DMS153 treated with DMSO at 0.1 percent for 48 hours (cell line): ENCODE data around the gene IQGAP2.
"Not testable (repeated sequence)": the region's sequence is repeated elsewhere in the genome, so short reads cannot be mapped to it uniquely, and the experiment has no call there.

Source experiments
- DNase-seq: peaks from one replicate; lab custom pipeline; 2025; ENCODE audit not compliant: unreplicated experiment; lab: John Stamatoyannopoulos, UW

Gene IQGAP2

DNA sequence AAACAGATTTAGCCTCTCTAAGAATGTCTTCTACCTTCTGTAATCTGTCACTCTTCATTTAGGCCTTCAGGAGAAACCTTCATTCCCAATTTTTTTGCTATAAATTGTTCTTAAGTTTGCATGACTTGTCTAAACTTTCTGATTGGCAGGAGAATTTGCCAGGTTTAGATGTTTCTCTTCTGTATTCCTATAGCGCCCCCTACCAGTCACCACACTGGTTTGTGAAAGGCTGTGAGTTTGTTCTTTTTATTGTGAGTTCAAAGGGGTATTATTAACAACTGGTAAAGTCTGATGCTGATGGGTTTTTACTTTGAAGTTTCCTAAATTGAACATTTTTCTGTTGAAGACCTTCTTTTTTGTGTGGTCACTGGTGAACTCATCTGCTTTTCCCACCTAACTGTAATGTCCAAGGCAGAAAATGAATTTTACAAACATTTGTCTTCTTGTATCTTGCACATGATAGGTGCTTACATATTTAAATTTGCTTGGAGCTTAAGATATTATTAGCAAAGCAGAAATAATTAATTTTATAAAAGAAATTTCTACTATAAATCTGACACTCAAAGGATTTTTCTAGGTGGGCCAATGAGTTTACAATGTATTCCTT is 238.5 kb downstream of the IQGAP2 start:
- DNase-seq, result peak; percentile 0

DNA sequence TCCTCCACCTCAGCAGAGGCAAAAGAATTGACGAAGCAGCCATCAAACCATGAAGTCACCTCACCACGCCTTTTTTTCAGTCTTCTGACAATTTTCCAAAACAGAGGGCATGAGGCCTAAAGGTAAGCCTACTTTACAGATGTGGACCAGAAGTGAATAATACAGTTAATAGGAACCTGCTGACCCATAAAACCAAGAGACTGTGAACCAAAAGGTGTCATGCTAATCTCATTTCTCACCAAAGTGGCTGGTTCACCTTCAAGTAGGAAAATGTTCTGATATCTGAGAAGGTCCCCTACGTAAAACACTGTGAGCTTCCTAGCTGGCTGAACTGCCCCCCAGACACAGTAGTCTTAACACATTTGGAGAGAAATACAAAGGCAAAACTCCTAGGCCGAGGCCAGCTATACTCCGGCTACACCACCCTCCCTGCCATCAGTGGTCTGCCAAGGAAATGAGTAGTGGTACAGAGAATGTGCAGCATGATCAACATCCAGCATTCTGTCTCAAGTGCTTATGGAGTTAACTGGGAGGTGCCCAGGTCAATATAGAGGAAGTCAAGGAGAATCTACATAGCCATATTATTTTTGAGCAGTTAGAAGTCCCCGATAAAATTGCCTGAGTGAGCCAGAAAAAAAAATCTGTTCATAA is 239.4 kb downstream of the IQGAP2 start:
- DNase-seq, result no peak

DNA sequence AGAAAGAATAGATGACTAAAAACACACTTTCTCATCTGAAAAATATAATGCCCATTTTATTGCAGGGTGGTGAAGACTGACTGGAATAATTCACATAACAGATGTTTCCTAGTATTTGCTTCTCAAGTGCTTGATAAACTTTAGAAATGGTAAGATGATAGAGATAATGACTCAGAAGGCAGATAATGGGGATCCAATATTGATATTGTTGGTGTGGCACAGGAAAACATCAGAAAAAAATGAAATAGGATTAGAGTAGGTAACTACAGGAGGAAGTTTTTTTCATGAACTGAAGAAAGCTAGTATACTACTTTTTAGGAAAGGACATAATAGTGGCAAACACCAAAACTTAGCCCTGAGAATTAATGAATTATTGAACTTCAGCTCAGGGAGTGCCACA is 240.3 kb downstream of the IQGAP2 start:
- no peak for DNase-seq

DNA sequence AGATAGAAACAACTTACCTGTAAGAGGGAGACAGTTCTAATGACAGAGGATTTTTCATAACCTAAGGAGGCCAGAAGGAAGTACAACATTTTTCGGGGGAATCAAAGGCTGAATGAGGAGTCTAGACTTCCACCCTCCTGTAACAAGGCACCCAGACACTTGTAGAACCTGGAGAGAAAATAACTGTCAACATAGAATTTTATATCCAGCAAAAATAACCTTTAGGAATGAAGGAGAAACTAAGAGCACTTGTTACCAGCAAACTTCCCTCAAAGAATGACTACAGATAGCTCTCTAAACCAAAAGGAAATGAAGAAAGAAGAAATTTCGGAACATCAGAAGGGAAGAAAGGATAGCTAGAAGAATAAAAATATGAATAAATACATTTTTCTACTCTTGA is 246.1 kb downstream of the IQGAP2 start:
- DNase-seq, result no peak

DNA sequence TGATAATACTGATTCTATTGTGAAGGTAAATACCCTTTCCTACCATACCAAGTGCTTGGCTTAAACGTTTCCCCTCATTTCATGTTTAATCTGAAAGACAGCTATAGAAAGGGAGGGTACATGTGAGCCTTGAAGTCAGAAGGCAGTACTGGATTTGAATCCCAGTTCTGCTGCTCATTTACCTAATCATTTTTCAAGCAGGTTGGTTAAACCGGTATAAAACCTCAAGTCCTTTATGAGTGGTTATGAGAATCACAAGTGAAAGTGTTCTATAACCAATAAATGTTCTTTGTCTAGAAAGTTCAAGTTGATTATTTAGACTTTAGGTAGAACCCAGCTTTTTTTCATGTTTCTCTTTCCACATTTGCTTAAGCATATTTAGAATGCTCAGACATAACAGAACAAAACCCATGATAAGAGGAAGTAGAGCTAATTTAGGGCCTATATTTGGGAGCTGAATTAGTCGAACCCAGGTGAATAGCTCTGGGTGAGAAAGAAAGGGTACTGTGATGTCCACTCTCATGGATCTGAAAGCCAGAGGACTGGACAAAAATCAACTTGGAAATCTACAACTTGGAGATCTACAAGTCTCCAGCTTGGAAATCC is 249.8 kb downstream of the IQGAP2 start:
- no peak for DNase-seq

DNA sequence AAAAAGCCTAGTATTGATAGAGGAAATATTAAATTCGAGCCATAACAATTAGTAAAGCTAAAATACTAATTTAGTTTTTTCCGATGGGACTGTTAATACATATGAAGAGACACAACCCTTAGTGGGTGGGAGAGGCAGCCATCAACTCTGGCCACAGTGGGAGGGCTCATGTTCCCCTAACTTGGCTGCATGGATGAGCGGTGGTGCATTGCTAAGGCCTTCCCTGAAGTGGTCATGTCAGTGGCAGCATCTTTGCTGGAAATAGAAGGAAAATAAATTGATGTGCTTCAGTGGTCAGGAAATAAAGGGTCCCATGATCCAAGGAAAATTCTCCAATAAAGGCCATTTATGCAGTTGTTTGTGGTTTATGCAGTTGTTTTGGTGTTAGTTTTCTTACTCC is 254.0 kb downstream of the IQGAP2 start:
- no peak for DNase-seq

DNA sequence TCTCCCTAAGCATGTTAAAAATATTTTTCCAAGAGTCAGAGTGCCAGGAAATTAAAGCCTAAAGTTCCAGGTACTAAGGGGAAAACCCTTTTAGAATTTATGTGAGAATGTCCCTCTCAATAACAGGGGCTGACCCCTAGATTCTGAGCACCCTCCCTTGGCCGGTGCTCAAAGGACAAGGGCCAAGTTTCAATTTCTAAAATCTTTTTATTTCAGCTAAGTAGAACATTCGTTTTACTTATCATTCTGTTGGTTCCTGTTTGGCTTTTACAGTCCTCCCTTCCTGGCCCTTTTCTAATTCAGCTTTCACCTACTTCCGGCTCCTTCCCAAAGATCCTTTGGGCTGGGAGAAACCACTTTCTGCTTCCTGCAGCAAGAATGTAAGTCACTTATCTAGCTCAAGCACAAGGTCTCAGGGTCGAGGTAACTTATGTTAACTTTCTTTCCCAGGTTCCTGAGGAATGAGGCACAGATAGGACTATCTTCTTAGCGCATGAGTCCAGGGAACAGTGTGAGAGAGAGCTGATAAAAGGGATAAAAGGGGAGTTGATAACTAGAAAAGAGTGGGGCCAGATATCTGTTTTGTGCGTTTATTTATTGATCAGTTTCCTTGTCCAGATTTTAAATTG is 254.7 kb downstream of the IQGAP2 start:
- DNase-seq, result no peak

DNA sequence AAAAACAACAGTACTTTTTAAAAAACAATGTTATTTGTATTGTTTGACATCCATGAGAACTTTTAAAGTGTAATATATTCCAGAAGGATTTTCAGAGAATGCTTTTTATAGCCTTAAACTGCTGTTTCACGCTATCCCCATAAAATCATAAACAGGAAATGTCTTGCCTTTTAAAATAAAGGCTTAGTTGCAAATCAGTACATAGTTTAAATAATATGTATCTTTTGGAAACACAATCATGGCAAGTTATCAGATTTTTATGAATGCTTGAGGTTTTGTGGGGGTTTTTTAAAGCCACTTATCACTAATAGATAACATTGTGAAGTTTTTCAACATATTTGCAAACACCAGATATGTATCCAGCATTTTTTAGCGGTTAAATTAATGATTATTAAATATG is 257.3 kb downstream of the IQGAP2 start:
- DNase-seq, result no peak

DNA sequence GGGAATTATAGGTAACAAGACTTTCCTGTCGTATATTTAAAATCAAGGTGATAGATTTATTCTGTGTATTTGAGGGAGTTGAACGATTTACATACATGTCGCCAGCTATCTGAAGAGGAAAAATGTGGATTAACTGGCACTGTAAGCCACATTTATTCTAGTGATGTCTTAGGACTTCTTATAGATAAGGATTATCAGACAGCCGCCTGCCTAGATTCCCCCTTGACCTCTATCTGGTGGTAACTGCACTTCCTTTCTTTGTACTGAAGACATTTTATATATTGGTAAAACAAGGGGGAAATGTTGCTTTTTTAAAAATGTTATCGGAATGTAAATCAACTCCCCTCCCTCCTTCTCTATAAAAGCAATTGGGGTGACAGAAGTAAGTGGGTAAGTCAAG is 259.4 kb downstream of the IQGAP2 start:
- no peak for DNase-seq

DNA sequence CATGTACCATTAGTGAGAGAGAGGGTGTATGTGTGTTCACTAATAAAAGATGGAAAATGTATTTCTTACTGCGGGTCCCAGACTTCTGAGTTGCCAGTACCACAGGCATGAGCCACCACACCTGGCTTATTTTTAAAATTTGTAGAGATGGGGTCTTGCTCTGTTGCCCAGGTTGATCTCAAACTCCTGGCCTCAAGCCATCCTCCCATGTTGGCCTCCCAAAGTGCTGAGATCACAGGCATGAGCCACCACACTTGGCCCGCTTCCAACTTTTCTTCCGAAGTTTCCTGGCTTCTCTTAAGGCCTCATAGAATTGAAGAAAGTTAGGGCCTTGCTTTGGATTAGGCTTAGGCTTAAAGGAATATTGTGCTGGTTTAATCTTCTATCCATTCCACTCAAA is 260.5 kb downstream of the IQGAP2 start:
- DNase-seq, result no peak

DNA sequence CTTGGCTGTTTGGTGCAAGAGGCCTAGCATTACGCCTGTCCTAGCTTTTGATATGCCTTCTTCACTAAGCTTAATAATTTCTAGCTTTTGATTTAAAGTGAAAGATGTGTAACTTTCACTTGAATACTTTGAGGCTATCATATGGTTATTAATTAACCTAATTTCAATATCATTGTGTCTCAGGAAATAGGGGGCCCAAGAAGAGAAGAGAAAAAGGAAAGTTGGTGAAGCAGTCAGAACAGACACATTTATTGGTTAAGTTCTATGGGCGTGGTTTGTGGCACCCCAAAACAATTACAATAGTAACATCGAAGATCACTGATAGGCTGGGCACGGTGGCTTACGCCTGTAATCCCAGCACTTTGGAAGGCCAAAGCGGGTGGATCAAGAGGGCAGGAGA is 261.0 kb downstream of the IQGAP2 start:
- DNase-seq, result no peak

DNA sequence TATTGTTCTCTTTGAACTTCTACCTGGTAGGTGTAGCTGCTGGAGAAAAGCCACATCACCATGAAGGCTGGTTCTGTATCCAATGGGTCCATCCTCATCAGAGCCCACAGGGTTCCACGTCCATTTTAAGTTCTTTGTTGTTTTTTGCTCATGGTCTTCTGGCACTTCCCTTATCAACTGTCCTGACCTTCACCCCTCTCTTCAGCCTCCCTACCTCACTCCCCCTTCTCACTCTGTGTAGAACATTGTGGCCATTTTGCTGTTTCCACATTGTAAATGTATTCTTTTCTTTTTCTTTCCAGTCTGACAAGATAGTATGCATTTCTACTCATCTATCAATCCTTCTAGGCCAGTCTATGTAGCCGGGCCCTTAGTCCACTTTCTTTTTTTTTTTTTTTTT is 264.4 kb downstream of the IQGAP2 start:
- no peak for DNase-seq

DNA sequence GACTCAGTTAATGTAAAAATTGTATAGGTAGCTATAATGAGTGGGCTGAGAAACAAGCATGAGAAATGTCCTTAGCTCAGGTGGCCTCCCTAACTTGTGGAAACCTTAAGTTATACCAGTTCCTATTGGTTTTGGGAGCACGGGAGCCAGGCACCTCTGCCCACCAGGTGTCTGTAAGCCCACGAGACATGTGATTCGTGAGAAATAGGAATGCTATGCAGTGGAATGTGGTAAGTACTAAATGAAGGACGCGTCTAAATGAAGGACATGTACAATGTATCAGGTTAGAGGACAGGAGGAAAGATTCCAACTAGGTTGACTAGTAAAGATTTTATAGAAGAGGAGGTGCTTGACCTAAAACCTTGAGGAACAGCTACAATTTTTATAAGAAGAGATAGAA is 266.2 kb downstream of the IQGAP2 start:
- DNase-seq, result no peak

DNA sequence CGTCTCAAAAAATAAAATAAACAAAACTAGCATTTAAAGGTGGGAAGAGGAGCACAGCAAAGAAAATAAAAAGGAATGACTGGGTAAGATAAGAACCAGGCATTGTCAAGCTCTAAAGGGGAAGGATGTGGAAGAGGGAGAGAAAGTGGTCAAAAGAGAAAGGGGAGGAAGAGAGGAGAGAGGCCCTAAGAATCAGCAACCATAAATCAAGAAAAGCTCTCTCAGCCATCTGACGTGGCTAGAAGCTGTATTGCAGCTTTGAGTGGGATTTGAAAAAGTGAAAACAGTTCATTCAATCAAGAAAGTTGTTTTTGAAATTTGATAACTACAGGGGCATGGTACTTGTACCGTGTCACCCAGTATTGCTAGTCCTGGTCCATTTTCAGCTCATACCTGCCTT is 267.4 kb downstream of the IQGAP2 start:
- DNase-seq, result no peak

DNA sequence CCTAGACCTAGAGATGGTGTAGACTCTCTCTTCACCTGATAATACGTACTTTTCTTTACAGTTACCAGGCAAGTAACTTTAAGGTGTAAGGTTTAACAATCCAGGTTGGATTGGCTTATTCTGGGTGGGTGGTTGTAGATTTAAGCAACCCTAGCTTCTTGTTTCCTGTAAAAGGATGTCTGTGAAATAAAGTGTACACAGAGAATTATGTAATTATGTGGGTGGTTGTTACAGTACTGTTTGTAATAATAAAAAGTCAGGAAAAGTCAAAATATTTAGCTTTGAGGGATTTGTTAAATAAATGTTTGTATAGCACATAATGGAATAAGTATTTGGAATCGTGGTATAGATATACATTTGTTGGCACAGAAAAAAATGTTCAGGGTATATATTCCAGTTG is 269.2 kb downstream of the IQGAP2 start:
- no peak for DNase-seq

DNA sequence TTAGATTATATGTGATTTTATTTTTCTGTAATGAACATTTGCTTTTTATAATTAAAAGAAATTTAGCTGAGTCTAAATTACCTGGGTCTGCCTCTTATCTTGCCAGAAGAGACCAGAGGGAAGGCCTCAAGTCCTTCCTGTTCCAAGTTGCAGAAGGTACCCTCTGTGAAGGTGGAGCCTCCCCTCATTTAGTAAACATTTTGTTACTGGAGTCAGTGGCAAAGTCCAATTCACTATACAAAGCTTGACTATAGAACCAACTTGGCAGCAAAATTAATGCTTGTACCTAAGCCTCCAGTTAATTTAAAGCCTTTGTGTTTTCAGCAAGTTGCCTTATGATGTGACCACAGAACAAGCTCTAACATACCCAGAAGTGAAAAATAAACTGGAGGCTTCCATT is 270.0 kb downstream of the IQGAP2 start:
- DNase-seq, result no peak

DNA sequence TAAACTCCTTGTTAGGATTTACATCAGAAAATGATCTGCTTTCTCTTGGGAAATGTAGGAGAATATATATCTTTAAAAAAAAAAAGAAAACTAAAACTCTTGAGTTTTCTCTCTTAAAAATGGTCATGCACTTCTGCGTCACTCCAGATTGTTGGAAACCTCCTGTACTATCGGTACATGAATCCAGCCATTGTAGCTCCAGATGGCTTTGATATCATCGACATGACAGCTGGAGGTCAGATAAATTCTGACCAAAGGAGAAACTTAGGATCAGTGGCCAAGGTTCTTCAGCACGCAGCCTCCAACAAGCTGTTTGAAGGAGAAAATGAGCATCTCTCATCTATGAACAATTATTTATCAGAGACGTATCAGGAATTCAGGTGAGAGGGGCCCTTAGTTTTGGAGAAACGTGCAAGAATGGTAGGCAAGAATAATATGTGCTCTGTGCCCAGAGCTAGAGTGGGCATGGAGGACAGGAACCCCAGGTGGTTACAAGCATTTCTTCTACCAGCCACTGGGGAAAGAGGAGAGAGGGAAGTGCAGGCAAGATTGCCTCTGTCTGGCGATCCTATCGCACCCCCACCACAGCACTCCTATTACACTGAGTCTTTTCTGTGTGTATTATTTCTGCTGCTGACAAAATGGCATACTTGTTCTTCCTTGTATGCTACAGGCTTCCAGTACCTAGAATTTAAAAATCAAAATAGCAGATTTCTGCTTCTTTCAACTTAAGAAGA is 271.4 kb downstream of the IQGAP2 start:
- no peak for DNase-seq

DNA sequence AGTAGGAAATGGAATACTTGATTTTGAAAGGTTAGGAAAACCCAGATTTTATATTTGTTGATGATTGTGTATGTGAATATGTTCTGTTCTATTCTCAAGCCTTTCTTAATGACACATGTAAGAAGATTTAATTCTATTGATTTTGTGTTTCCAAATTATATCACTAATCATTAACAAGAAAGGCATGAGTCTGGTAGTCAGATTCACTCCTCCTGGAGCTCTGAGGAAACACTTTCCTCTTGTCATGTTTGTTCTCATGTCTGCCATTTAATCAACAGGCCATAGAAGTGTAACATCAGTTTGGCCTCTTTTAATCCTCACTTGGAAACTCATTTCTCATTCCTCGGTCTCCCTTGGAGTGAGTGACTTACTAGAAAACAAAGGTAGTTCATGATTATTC is 272.3 kb downstream of the IQGAP2 start:
- DNase-seq, result no peak

DNA sequence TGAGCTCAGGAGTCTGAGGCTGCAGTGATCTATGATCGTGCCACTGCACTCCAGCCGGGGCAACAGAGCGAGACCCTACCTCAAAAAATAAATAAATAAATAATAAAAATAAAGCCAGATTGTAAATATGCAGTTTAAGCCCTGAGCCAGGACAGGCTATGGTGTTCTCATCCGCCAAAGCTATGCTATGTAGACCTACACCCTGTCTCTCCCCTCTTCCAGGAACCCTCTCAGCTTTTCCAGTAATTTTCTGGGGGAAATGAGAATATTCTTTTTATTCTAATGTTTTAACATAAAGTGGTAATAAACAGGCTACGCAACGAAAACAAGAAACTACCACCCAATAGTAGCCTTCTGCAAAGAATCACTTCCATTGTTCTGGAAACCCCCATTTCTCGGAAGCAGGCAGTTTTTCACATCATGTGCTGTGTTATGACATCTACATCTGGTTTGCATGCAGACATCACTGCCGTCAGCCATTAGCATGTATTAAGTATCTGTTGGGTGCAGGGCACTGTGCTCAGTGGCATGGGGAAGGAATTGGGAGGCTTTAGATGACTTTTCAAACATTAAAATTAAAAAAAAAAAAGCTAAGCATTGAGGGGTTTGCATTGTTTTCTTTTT is 274.9 kb downstream of the IQGAP2 start:
- DNase-seq, result no peak

DNA sequence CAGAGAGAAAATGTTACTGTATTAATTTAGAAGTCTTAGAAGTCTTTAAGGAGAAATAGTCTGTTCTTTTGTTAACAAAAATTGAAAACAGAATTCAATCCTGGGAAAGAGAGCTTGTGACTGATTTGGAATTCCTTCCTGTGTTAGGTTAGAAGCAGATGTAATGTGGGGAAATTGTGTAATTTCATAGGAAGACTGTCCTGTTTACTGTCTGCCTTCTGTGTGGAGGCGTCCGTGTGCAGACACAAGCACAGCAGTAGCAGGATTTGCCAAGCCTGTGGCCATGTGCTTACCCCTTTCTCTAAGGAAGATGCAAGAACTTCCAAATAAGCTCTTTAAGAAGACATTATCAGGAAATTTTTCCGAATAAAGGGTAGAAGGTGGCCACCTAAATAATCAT is 276.1 kb downstream of the IQGAP2 start:
- DNase-seq, result no peak

DNA sequence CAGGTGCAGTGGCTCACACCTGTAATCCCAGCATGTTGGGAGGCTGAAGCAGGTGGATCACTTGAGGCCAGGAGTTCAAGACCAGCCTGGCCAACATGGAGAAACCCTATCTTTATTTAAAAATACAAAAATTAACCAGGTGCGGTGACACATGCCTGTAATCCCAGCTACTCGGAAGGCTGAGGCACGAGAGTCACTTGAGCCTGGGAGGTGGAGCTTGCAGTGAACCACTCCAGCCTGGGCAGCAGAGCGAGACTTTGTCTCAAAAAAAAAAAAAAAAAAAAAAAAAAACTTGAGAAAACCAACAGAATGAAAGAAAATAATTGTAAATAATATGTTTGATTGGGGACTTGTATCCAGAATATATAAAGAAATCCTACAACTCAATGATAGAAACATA is 277.7 kb downstream of the IQGAP2 start:
- not testable (repeated sequence) for DNase-seq
